ENCODE measurements around the gene CPA1.
"Not testable (repeated sequence)": the region's sequence is repeated elsewhere in the genome, so short reads cannot be mapped to it uniquely, and the experiment has no call there.

Gene CPA1

GRCh38 chr7:130372402-130373165 lies 7.7 kb upstream of the CPA1 start:
- no peak for DNase-seq (ENCODE audit: low read depth in 3 of 3)

DNA sequence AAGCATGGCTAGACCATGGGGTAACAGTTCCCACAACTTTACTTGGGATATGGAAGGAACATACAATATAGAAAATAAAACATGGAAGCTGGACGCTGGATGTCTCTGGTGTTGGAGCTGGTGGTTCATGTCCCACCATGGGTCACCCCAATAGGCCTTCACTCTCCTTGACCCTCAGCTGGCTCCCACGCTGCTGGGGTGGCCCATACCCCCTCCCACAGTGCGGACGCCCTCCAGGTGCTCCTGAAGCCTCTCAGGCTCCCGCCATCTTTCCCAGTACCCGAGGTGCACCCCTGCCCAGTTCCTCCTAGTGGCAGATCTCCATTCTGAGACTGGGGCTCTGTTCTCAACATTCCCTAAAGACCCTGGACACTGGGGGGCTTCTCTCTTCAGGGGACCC lies 5.8 kb upstream of the CPA1 start:
- DNase-seq (ENCODE audit: low read depth in 3 of 3), result no peak

DNA sequence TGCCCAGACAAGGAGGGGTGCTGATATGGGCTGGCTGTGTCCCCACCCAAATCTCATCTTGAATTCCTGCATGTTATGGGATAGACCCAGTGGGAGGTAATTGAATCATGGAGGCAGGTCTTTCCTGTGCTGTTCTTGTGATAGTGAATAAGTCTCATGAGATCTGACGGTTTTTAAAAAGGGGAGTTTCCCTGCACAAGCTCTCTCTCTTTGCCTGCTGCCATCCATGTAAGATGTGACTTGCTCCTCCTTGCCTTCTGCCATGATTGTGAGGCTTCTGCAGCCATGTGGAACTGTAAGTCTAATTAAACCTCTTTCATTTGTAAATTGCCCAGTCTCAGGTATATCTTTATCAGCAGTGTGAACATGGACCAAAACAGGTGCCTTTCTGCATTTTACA lies 3.8 kb upstream of the CPA1 start:
- DNase-seq (ENCODE audit: low read depth in 3 of 3), result not testable (repeated sequence)

- no peak for DNase-seq (ENCODE audit: low read depth in 3 of 3)
Measured at GRCh38 chr7:130377178-130377577, 3.1 kb upstream of the CPA1 start.

- DNase-seq (ENCODE audit: low read depth in 3 of 3), result no peak
Measured at GRCh38 chr7:130379019-130379418, 1.3 kb upstream of the CPA1 start.

GRCh38 chr7:130379532-130379920 lies 768 bp upstream of the CPA1 start:
- no peak for DNase-seq (ENCODE audit: low read depth in 3 of 3)

DNA sequence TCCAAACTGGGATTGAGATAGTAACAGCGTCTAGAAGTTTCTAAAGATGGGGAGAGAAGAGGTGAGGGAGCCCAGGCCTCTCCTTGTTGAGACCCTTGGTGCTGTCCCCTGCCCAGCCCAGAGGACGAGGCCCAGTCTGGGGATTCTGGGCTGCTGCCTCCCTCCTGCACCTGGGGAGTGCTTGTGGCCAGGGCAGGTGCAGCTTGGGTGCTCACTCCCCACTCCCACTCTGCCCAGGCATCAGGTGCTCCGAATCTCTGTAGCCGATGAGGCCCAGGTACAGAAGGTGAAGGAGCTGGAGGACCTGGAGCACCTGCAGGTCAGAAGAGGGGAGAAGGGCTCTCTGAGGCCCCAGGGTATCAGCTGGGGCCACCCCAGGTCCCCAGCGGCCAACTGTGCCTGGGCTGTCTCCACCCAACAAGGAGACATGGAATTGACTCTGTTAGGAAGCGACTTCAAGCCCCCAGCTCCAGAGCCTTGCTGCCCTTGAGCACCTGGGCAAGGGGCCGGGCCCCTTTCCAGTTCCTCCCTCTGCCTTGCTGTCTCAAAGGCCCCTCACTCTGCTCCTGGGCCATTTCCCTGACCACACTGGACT lies 664 bp downstream of the CPA1 start:
- no peak for DNase-seq (ENCODE audit: low read depth in 3 of 3)

- DNase-seq (ENCODE audit: low read depth in 3 of 3), result no peak
Measured at GRCh38 chr7:130381468-130382312, 1.4 kb downstream of the CPA1 start.

DNA sequence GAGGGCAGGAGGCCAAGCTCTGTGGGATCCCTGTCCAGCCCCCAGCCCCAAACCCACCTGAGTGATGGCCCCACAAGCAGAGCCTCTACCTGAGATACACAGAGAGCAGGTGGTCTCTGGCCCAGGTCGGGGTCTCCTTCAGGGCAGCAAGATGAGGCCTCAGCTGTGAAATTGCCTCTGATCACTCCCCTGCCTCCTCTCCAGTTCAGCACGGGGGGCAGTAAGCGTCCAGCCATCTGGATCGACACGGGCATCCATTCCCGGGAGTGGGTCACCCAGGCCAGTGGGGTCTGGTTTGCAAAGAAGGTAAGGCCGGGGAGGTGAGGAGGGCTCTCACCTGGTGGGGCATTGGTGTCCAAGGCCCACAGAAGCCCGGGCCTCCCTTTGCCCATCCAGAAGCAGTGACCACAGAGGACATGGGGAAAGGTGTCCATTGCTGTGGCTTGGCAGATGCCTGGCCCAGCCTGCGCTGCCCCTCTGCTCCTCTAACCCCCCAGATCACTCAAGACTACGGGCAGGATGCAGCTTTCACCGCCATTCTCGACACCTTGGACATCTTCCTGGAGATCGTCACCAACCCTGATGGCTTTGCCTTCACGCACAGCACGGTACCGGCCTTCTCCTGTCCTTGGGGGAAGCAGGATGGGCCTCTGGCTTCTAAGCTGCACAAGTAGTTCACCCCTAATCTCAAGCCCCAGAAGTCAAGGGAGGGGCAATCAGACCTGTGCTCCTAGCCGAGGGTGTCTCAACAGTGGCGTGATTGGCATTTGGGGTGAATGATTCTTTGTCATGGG lies 3.1 kb downstream of the CPA1 start:
- DNase-seq (ENCODE audit: low read depth in 3 of 3), result no peak

- no peak for DNase-seq (ENCODE audit: low read depth in 3 of 3)
Measured at GRCh38 chr7:130384371-130384801, 4.1 kb downstream of the CPA1 start.

- no peak for DNase-seq (ENCODE audit: low read depth in 3 of 3)
Measured at GRCh38 chr7:130384841-130385599, 4.7 kb downstream of the CPA1 start.

DNA sequence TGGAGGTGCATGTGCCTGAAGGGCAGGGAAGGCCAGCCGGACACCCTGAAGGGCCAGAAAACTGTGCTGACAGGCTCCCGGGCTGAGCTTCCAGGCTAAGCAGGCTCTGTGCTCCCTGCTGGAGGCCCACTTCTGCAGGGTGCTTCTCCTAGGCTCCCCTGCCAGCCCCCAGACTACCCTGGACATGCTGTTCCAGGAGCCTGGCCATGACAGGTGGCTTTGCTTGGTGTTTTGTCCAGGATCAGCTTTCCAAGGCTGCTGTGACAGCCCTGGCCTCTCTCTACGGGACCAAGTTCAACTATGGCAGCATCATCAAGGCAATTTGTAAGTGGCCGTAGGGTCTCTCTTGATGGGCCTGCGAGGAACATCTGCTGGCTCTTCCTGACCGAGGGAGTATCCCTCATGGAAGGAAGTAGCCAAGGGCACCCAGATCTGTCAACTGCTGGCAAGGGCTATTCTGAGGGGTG lies 5.3 kb downstream of the CPA1 start:
- DNase-seq (ENCODE audit: low read depth in 3 of 3), result no peak

- no peak for DNase-seq (ENCODE audit: low read depth in 3 of 3)
Measured at GRCh38 chr7:130386876-130387275, 6.6 kb downstream of the CPA1 start.

- no peak for DNase-seq (ENCODE audit: low read depth in 3 of 3)
Measured at GRCh38 chr7:130387306-130387627, 7.0 kb downstream of the CPA1 start.

- DNase-seq (ENCODE audit: low read depth in 3 of 3), result no peak
Measured at GRCh38 chr7:130387628-130388403, 7.5 kb downstream of the CPA1 start.

GRCh38 chr7:130388671-130389070 lies 8.4 kb downstream of the CPA1 start:
- no peak for DNase-seq (ENCODE audit: low read depth in 3 of 3)

- no peak for DNase-seq (ENCODE audit: low read depth in 3 of 3)
Measured at GRCh38 chr7:130390486-130390885, 10.2 kb downstream of the CPA1 start.

DNA sequence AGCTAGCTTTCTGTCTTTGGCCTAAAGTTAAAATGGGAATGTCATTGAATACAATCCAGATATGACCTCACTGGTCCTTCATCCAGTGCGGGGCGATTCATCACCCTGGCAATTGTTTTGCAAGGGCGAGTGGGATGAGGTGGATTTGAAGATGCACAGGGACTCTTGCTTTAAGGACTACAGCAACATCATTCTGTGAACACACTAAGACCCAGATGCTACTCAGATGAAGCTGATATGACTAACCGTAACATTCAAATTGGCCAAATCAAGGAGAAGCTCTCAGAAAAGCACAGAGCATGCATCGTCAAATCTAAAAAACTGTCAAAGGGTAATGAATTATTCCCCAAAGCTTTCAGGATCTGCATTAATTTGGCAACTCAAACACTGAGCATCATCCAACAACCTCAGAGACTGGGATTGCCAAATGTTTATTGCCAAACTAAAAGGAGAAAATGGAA lies 12.8 kb downstream of the CPA1 start:
- no peak for DNase-seq (ENCODE audit: low read depth in 3 of 3)

- DNase-seq (ENCODE audit: low read depth in 3 of 3), result no peak
Measured at GRCh38 chr7:130393841-130394411, 13.6 kb downstream of the CPA1 start.

All from stimulated activated CD4-positive, alpha-beta T cell treated with anti-CD3 and anti-CD28 coated beads, TNF-alpha, amount 100 ng/mL, for 24 hours (primary cell).